MM.1S (cell line): Measurements from ENCODE around the gene MYL12A.

Source experiments
- DNase-seq: peaks from one replicate; pipeline ENCODE4 v3.0.0-alpha.2; 2015
- H2AFZ ChIP-seq: fragments of 300-600 bp; sonication (generic); 2 replicates; pipeline ENCODE4 v1.6.0; 2016; ENCODE audit warnings: antibody characterized with exemption, low read length
- H3F3A ChIP-seq: fragments of 300-600 bp; sonication (generic); 2 replicates; pipeline ENCODE4 v1.6.1; 2016; ENCODE audit warnings: mild to moderate bottlenecking, antibody characterized with exemption, low read length, moderate library complexity, mixed read lengths; ENCODE audit not compliant: insufficient read depth
- H3K27ac ChIP-seq: fragments of 300-600 bp; sonication (generic); 2 replicates; pipeline ENCODE4 v1.5.1; 2016; ENCODE audit warnings: mild to moderate bottlenecking, low read length
- H3K27me3 ChIP-seq: fragments of 300-600 bp; sonication (generic); replicated peaks from 2 replicates; pipeline ENCODE4 v1.6.0; 2016; ENCODE audit warnings: low read length; ENCODE audit not compliant: insufficient read depth
- H3K36me3 ChIP-seq: fragments of 300-600 bp; sonication (generic); replicated peaks from 2 replicates; pipeline ENCODE4 v1.6.1; 2016; ENCODE audit warnings: mild to moderate bottlenecking, low read length, mixed read lengths; ENCODE audit not compliant: insufficient read depth
- H3K4me1 ChIP-seq: fragments of 300-600 bp; sonication (generic); 2 replicates; pipeline ENCODE4 v1.6.1; 2016; ENCODE audit warnings: low read length, mixed read lengths
- H3K4me2 ChIP-seq: fragments of 300-600 bp; sonication (generic); 2 replicates; pipeline ENCODE4 v1.6.0; 2016; ENCODE audit warnings: low read depth, low read length
- H3K4me3 ChIP-seq: fragments of 300-600 bp; sonication (generic); 2 replicates; pipeline ENCODE4 v1.5.1; 2016; ENCODE audit warnings: low read length, mixed read lengths
- H3K79me2 ChIP-seq: fragments of 300-600 bp; sonication (generic); 2 replicates; pipeline ENCODE4 v1.6.1; 2016; ENCODE audit warnings: mixed run types, low read length, mixed read lengths
- H3K9ac ChIP-seq: fragments of 300-600 bp; sonication (generic); 2 replicates; pipeline ENCODE4 v1.6.1; 2016; ENCODE audit warnings: low read length, mixed read lengths
- H3K9me2 ChIP-seq: fragments of 300-600 bp; sonication (generic); replicated peaks from 2 replicates; pipeline ENCODE4 v1.6.1; 2016; ENCODE audit warnings: mild to moderate bottlenecking, low read length, mixed read lengths; ENCODE audit not compliant: insufficient read depth
- H3K9me3 ChIP-seq: fragments of 300-600 bp; sonication (generic); replicated peaks from 2 replicates; pipeline ENCODE4 v1.6.1; 2016; ENCODE audit warnings: mild to moderate bottlenecking, low read length, mixed read lengths; ENCODE audit not compliant: insufficient read depth
- H4K20me1 ChIP-seq: fragments of 300-600 bp; sonication (generic); 2 replicates; pipeline ENCODE4 v1.6.1; 2016; ENCODE audit warnings: mild to moderate bottlenecking, low read length, moderate library complexity, mixed read lengths; ENCODE audit not compliant: insufficient read depth
- CTCF ChIP-seq: fragments of 300-600 bp; sonication (generic); IDR thresholded peaks from 2 replicates; pipeline ENCODE4 v1.5.1; 2016; ENCODE audit warnings: antibody characterized with exemption, low read length, mixed read lengths
- EZH2 ChIP-seq: fragments of 300-600 bp; sonication (generic); optimal IDR thresholded peaks from 2 replicates; pipeline ENCODE3; 2017; ENCODE audit warnings: low read depth, mild to moderate bottlenecking, antibody characterized with exemption, low read length, mixed read lengths
- EZH2phosphoT487 ChIP-seq: fragments of 300-600 bp; sonication (generic); IDR thresholded peaks from 2 replicates; pipeline ENCODE4 v1.6.1; 2018; ENCODE audit warnings: antibody characterized with exemption, low read length

Gene MYL12A

GRCh38 chr18:3225588-3225987 lies 22.0 kb upstream of the MYL12A start:
- no peak for DNase-seq
- H3K4me3 ChIP-seq = no peak overlapping the region
- no peaks in the 10 kb centered on the region for H3K27me3 ChIP-seq
- H3K4me1 ChIP-seq = no peaks in the 10 kb centered on the region
- H3K9me3 ChIP-seq = no peaks in the 10 kb centered on the region
- no peak for TF ChIP-seq EZH2
- TF ChIP-seq CTCF = no peak
- TF ChIP-seq EZH2phosphoT487 = no peak
- no peaks in the 10 kb centered on the region for H3F3A ChIP-seq
- no peak overlapping the region for H3K4me2 ChIP-seq
- no peak overlapping the region for H3K27ac ChIP-seq
- H3K9me2 ChIP-seq = no peaks in the 10 kb centered on the region
- no peaks in the 10 kb centered on the region for H3K36me3 ChIP-seq
- no peak overlapping the region for H2AFZ ChIP-seq
- no peaks in the 10 kb centered on the region for H3K79me2 ChIP-seq
- H4K20me1 ChIP-seq = no peaks in the 10 kb centered on the region
- H3K9ac ChIP-seq = no peak overlapping the region

GRCh38 chr18:3226048-3226447 lies 21.6 kb upstream of the MYL12A start:
- H4K20me1 ChIP-seq = no peaks in the 10 kb centered on the region
- H3K4me2 ChIP-seq = no peak overlapping the region
- no peak for DNase-seq
- no peaks in the 10 kb centered on the region for H3K36me3 ChIP-seq
- no peaks in the 10 kb centered on the region for H3K9me3 ChIP-seq
- no peaks in the 10 kb centered on the region for H3K79me2 ChIP-seq
- H3K9ac ChIP-seq = no peak overlapping the region
- no peak overlapping the region for H3K27ac ChIP-seq
- H3K4me1 ChIP-seq = no peaks in the 10 kb centered on the region
- H3K9me2 ChIP-seq = no peaks in the 10 kb centered on the region
- no peak overlapping the region for H3K4me3 ChIP-seq
- no peaks in the 10 kb centered on the region for H3K27me3 ChIP-seq
- H2AFZ ChIP-seq = no peak overlapping the region
- no peaks in the 10 kb centered on the region for H3F3A ChIP-seq
- TF ChIP-seq CTCF (no peak), EZH2phosphoT487 (no peak), EZH2 (no peak)

GRCh38 chr18:3230401-3231334 lies 16.9 kb upstream of the MYL12A start:
- Histone ChIP-seq H3K27me3 (no peaks in the 10 kb centered on the region), H4K20me1 (no peaks in the 10 kb centered on the region), H2AFZ (no peak overlapping the region), H3F3A (no peaks in the 10 kb centered on the region), H3K4me1 (no peaks in the 10 kb centered on the region), H3K4me3 (no peak overlapping the region), H3K9me2 (no peaks in the 10 kb centered on the region), H3K79me2 (no peaks in the 10 kb centered on the region), H3K36me3 (no peaks in the 10 kb centered on the region), H3K9me3 (no peaks in the 10 kb centered on the region), H3K9ac (no peak overlapping the region), H3K27ac (no peak overlapping the region), H3K4me2 (no peak overlapping the region)
- TF ChIP-seq EZH2 (no peak), EZH2phosphoT487 (no peak), CTCF (no peak)
- DNase-seq = no peak
